ENCODE data around the gene EDEM2. TPM values are rescaled to one million over a fixed set of nuclear protein-coding genes. Genes with fewer than 3 reads are reported as not detected.

The EDEM2 gene
- total and polyA plus RNA-seq, 2 of the 13 experiments (the other 11 are each of a cell fraction or from before 2014, with no cell fraction given) = 33.1 to 46.9 TPM

DNA sequence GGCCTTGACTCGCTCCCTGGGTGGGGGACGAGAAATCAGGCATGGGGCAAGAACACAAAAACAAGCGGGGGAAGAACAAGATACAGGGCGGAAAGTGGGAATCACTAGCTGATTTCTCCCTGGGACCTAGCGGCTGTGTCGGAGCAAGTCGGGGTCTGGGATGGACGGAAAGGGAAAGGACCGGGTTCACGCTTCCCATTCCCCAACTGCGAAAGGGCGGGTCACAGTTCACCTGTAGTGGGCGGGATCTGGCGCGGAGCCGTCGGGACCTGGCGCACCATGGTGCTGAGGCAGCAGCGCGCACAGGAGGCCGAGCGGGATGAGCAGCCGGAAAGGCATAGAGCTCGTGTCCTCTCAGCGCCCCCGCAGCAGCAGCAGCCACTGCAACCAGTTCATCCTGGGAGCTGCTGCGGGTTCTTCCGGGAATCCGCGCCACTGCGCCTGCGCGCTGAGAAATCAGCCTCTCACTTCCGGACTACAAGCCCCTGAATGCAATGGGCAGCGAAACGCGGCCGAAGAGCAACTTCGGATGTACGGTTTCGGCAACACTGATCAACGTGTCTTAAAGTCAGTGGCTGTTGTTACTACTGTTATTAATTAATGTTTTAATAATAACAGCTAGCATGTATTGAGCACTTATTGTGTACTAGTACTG is at the start of gene EDEM2 (continued):
- TF ChIP-seq, protein P1, sequence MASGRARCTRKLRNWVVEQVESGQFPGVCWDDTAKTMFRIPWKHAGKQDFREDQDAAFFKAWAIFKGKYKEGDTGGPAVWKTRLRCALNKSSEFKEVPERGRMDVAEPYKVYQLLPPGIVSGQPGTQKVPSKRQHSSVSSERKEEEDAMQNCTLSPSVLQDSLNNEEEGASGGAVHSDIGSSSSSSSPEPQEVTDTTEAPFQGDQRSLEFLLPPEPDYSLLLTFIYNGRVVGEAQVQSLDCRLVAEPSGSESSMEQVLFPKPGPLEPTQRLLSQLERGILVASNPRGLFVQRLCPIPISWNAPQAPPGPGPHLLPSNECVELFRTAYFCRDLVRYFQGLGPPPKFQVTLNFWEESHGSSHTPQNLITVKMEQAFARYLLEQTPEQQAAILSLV (CRISPR knock-in tag; IDR thresholded peaks at IDR 0.05; ENCODE audit: borderline replicate concordance) = peak; percentile 97; the same call in 1 of the 2 replicates
- TF ChIP-seq HCFC1 (IDR thresholded peaks at IDR 0.05; ENCODE audit: low read depth, low read length) (peak; percentile 96), AKAP8 (CRISPR knock-in tag; IDR thresholded peaks at IDR 0.05) (peak; percentile 91; the same call in 1 of the 2 replicates), GPN1 (CRISPR knock-in tag; IDR thresholded peaks at IDR 0.05; ENCODE audit: borderline replicate concordance) (no peak; the same call in 1 of the 2 replicates), ZNF816 (CRISPR knock-in tag; IDR thresholded peaks at IDR 0.05; ENCODE audit: borderline replicate concordance) (no peak; the same call in 1 of the 2 replicates), PRMT3 (CRISPR knock-in tag; IDR thresholded peaks at IDR 0.05; ENCODE audit: borderline replicate concordance, low read depth) (peak; percentile 93), CHD2 (IDR thresholded peaks at IDR 0.05; ENCODE audit: low read depth, low read length) (peak; percentile 51; the same call in 1 of the 2 replicates), ERF (CRISPR knock-in tag; IDR thresholded peaks at IDR 0.05) (peak; percentile 71), ZNF501 (CRISPR knock-in tag; IDR thresholded peaks at IDR 0.05) (peak; percentile 99), POLR2G (IDR thresholded peaks at IDR 0.05; ENCODE audit: low read depth, low read length) (peak; percentile 95), HMG20B (CRISPR knock-in tag; conservative IDR thresholded peaks at IDR 0.05) (no peak), FOXK2 (IDR thresholded peaks at IDR 0.05) (peak; percentile 49; the same call in 1 of the 2 replicates)
- TF ChIP-seq, protein P2, sequence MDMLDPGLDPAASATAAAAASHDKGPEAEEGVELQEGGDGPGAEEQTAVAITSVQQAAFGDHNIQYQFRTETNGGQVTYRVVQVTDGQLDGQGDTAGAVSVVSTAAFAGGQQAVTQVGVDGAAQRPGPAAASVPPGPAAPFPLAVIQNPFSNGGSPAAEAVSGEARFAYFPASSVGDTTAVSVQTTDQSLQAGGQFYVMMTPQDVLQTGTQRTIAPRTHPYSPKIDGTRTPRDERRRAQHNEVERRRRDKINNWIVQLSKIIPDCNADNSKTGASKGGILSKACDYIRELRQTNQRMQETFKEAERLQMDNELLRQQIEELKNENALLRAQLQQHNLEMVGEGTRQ (IDR thresholded peaks at IDR 0.05; ENCODE audit: low read depth, low read length) = no peak
- TF ChIP-seq, protein P2 (CRISPR knock-in tag; IDR thresholded peaks at IDR 0.05; ENCODE audit: borderline replicate concordance) = no peak; the same call in 1 of the 2 replicates
- TF ChIP-seq, protein P3, sequence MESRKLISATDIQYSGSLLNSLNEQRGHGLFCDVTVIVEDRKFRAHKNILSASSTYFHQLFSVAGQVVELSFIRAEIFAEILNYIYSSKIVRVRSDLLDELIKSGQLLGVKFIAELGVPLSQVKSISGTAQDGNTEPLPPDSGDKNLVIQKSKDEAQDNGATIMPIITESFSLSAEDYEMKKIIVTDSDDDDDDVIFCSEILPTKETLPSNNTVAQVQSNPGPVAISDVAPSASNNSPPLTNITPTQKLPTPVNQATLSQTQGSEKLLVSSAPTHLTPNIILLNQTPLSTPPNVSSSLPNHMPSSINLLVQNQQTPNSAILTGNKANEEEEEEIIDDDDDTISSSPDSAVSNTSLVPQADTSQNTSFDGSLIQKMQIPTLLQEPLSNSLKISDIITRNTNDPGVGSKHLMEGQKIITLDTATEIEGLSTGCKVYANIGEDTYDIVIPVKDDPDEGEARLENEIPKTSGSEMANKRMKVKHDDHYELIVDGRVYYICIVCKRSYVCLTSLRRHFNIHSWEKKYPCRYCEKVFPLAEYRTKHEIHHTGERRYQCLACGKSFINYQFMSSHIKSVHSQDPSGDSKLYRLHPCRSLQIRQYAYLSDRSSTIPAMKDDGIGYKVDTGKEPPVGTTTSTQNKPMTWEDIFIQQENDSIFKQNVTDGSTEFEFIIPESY (CRISPR knock-in tag; IDR thresholded peaks at IDR 0.05) = peak; percentile 79
- TF ChIP-seq, protein P4, sequence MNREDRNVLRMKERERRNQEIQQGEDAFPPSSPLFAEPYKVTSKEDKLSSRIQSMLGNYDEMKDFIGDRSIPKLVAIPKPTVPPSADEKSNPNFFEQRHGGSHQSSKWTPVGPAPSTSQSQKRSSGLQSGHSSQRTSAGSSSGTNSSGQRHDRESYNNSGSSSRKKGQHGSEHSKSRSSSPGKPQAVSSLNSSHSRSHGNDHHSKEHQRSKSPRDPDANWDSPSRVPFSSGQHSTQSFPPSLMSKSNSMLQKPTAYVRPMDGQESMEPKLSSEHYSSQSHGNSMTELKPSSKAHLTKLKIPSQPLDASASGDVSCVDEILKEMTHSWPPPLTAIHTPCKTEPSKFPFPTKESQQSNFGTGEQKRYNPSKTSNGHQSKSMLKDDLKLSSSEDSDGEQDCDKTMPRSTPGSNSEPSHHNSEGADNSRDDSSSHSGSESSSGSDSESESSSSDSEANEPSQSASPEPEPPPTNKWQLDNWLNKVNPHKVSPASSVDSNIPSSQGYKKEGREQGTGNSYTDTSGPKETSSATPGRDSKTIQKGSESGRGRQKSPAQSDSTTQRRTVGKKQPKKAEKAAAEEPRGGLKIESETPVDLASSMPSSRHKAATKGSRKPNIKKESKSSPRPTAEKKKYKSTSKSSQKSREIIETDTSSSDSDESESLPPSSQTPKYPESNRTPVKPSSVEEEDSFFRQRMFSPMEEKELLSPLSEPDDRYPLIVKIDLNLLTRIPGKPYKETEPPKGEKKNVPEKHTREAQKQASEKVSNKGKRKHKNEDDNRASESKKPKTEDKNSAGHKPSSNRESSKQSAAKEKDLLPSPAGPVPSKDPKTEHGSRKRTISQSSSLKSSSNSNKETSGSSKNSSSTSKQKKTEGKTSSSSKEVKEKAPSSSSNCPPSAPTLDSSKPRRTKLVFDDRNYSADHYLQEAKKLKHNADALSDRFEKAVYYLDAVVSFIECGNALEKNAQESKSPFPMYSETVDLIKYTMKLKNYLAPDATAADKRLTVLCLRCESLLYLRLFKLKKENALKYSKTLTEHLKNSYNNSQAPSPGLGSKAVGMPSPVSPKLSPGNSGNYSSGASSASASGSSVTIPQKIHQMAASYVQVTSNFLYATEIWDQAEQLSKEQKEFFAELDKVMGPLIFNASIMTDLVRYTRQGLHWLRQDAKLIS (CRISPR knock-in tag; IDR thresholded peaks at IDR 0.05) = no peak
- TF ChIP-seq, protein P5, sequence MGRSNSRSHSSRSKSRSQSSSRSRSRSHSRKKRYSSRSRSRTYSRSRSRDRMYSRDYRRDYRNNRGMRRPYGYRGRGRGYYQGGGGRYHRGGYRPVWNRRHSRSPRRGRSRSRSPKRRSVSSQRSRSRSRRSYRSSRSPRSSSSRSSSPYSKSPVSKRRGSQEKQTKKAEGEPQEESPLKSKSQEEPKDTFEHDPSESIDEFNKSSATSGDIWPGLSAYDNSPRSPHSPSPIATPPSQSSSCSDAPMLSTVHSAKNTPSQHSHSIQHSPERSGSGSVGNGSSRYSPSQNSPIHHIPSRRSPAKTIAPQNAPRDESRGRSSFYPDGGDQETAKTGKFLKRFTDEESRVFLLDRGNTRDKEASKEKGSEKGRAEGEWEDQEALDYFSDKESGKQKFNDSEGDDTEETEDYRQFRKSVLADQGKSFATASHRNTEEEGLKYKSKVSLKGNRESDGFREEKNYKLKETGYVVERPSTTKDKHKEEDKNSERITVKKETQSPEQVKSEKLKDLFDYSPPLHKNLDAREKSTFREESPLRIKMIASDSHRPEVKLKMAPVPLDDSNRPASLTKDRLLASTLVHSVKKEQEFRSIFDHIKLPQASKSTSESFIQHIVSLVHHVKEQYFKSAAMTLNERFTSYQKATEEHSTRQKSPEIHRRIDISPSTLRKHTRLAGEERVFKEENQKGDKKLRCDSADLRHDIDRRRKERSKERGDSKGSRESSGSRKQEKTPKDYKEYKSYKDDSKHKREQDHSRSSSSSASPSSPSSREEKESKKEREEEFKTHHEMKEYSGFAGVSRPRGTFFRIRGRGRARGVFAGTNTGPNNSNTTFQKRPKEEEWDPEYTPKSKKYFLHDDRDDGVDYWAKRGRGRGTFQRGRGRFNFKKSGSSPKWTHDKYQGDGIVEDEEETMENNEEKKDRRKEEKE (IDR thresholded peaks at IDR 0.05) = no peak

Data from HepG2 (cell line).